ENCODE measurements around the gene PBXIP1.
A peak's percentile ranks its signal among the peaks of the same experiment; 100 is the strongest.

The PBXIP1 gene

DNA sequence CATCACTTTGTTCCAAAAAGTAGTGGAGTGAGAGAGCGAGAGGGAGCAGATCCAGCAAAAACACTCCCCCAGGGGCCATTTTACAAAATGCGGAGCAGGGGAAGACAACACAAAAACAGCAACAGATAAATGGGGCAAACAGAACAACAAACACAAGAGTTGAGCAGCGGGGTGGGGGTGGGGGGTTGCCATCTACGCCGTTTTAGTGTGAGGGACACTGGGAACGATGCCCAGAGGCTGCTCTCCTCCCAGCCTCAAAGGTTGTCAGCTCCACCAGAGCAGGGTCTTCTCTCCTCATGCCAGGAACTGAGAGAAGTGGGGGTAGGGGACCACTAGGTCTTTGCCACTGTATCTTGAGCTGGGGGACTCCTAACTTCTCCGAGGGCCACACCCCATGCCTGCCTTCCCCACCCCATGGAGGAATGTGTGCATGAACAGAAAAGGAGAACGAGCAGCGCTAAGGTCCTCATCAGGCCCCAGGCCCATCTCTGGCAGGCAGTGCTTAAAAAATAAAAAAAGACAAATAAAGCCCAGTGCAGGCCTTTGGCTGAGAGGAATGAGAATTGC, 1.3 kb upstream of the PBXIP1 start:
- no peak for DNase-seq (ENCODE audit: low read depth in 2 of 2)

DNA sequence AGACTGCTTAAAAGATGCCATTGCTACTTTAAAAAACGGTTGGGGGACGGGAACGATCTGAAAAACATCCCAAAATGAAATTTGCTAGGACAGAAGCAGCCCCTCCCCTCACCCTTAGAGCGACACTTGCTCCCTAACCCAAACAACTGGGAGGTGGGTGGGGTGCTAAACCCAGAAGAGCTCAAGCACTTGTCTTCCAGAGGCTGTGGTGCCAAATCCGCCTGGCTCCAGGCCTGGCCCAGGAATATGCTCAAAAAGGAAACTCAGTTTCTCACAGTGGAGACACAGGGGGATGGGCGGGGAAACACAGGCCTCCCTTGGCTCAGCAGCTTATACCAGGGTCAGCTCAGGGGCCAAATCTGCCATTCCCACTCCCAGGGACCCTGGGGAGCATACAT, 644 bp upstream of the PBXIP1 start:
- DNase-seq (ENCODE audit: low read depth in 2 of 2): no peak

DNA sequence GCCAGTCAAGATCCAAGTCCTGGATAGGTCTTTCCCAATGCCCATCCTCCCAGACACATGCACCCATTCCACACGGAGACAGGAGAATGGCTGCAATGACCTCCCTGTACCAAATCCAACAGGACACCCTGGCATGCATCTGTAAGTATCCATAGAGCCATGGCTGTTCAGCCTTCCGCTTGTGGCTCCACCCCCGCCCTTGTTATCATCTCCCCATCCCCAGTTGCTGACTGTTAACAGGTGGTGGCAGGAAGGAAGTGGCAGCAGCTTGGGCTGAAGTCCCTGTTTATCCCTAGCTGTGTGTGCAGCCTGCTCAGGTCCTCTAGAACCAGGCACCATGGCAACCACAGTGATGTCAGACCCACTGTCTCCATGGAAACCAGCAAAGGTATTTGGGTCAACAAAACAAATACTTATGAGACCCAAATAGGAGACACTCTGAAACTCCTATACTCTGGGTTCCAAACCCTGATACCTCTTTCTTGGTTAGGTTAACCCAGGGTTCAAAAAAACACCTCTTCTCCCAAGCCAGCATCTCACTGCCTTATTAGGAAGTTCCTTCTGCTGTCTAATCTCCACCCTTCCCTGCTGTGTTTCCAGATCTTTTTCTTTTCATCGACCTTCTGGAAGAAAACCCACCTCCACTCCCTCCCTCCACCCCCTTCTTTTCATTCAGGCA, 721 bp downstream of the PBXIP1 start:
- peak; percentile 34 to 69 for DNase-seq (ENCODE audit: low read depth in 2 of 2)

DNA sequence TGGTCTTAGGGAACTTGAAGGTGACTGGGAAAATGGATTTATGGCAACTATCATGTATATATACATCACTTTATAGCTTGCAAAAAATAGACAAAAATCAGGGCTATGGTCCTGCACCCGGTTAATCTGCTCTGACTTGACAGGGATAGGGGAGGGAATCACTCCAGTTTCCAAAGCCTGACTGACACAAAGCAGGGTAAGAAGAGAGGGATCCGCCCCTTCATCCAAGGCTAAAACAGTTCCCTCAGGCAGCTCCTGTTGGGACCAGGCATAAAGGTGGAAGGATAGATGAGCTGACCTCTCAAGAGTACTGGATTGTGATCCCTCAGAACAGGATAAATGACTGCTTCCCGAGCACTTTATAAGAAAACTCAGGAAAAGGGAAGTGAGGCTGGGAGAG, 1.4 kb downstream of the PBXIP1 start:
- DNase-seq (ENCODE audit: low read depth in 2 of 2): no peak

DNA sequence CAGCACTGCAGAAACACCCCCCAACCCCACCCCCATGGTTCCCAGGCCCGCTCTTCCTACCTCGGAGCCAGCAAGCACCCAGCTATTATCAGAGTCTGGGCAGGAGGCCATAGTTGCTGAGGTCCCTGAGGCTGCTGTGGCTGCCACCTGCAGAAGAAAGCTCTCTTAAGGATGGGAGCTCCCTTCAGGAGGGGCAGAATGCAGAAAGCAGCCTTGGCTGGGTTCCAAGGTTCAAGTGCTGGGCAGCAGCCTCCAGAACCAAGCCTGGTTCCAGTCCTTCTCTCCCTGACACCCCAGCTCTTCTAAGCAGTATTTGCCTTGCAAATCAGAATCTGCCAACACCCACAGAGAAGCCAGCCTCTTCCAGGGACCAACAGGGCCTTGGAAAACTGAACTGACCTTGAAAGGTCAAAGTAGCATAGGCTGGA, 2.3 kb downstream of the PBXIP1 start:
- no peak for DNase-seq (ENCODE audit: low read depth in 2 of 2)

DNA sequence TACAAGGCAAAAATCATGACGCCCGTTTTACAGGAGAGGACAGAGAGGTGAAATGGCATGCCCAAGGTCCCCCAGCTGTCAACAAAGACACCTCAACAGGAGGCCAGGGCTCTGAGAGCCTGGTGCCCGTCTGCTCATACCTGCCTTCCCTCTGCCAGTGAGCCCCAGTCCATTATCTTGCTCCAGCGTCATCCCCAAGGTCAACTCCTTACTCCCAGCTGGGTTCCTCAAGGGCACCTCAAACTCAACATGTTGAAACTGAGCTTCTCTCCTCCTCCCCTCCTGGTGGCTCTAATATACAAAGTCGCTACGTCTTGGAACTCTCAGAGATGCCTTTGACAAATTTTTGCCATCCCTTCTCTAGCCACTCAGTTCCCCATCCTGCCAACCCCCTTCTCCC, 3.2 kb downstream of the PBXIP1 start:
- DNase-seq (ENCODE audit: low read depth in 2 of 2): no peak

DNA sequence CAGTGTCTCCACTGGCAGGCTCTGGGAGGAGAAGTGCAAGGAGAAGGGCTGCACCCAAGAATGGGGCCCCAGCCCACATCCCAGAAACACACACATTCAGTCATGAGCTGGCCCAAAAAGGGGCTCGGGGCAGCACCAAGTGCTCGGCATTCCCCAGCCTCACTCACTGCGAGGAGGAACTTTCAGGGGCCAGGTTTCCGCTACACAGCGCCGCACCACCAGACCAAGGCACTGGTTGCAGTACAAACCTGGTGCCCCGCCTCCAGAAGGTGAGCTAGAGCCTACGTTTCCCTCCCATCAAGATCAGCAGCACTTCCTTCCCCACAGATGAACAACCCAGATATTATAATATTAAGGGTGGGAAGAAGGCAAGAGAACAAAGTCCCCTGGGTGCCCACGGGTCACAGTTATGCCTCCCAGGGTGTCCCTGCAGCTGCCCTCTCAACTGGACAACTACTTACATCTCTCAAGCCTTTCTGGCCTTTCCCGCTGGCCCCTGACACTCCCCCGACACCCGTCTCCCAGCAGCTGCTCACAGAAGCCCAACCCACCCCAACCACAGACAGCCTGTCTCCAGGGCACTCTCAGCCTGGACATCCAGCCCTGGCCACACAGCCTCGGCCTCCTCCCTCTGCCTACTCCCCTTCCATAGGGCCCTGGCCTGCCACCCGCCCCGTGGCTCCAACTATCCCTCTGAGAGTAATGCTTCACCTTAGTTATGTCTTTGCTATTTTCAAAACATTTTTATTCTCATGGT, 3.8 kb downstream of the PBXIP1 start:
- peak in 1 of 2 donors; percentile 34 for DNase-seq (ENCODE audit: low read depth in 2 of 2)

DNA sequence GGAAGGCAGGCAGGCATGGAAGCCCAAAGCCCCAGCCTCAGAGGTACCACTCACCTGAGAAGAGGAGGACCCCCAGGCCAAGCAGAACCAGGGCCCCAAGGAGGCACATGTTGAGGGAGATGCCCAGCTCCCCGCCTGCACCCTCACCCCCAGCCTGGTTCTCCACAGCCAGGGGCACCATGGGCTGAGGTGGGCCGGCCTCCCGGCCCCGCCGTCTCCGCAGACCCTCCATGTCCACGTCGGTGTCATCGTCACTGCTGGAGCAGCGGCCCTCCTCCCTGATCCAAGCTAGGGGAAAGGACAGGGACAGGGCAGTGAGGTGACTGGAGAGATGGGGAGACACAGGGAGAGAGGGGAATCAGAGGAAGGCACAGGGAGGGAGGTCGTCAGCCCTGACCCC, 7.8 kb downstream of the PBXIP1 start:
- DNase-seq (ENCODE audit: low read depth in 2 of 2): no peak

DNA sequence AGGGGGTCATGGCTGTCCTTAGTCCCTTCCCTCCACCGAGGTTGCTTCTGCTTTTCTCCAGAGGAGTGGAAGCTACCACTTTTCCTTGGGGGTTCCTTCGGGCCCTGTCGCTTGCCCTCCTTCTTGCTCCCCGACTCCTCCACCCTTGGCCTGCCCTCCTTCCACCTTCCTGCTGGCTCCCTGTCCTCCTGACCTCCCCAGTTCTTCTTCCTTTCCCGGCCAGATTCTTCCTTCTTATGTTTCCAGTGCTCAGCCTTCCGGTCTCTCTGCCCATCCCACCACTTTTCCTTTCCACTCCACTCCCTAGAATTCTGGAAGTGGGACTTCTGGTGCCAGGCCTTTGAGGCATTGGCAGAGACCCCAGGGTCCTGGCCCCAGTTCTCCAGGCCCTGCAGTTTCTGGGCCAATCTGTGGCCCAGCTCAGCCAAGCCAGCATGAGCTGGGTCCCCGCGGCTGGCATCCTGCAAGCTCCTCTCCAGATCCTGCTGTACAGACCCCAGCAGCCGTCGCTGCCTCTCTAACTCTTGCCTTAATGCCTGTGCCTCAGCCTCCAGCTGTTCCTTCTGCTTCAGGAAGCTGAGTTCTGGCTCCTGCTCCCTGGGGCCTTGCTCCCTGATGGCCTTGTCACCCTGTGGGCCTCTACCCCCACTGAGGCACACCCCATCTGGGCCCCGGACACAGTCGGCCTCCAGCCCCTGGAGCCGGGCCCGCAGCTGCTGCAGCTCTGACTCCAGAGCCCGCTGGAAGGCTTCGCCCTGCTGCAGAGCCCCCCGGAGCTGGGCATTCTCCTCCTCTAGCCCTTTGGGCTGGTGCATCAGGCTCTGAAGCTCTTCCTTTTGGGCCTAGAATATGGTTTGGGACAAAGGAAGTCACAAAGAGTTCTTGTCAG, 9.7 kb downstream of the PBXIP1 start:
- DNase-seq (ENCODE audit: low read depth in 2 of 2): no peak

DNA sequence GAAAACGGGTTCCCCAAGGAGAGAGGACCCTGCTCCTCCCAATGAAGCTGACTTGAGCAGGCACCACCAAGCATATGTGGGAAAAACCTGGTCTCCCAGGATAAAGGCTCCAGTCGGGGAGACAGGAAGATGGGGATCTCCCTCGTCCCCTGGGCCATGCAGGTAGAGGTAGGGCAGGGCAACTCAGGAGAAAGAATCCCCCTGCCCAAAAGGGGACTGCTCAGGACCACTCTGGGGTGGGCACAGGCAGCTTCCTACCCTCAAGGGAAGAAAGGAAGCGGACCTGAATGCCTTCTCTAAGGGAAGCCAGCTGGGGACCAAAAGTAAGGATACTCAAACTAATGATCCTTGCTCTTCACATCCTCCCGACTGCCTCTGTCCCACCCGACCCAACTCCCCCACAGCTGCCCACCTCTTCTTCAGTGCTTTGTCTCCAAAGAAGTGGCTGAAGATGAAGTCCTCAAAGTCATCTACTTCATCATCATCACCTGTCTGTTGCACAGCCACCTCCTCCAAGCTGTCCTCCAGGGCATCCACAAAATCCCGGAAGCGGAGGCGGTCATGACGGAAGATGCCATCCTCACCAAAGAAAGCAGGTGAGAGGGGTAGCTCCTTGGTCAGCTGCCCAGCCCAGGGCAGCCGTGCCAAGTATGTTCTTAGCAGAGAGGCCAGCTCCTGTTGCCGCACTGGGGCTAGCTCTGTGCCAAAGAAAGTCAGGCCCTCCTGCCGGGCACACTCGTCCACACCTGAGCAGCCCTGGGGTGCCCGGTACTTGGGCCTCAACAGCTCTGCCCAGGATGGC, 10.5 kb downstream of the PBXIP1 start:
- no peak for DNase-seq (ENCODE audit: low read depth in 2 of 2)

DNA sequence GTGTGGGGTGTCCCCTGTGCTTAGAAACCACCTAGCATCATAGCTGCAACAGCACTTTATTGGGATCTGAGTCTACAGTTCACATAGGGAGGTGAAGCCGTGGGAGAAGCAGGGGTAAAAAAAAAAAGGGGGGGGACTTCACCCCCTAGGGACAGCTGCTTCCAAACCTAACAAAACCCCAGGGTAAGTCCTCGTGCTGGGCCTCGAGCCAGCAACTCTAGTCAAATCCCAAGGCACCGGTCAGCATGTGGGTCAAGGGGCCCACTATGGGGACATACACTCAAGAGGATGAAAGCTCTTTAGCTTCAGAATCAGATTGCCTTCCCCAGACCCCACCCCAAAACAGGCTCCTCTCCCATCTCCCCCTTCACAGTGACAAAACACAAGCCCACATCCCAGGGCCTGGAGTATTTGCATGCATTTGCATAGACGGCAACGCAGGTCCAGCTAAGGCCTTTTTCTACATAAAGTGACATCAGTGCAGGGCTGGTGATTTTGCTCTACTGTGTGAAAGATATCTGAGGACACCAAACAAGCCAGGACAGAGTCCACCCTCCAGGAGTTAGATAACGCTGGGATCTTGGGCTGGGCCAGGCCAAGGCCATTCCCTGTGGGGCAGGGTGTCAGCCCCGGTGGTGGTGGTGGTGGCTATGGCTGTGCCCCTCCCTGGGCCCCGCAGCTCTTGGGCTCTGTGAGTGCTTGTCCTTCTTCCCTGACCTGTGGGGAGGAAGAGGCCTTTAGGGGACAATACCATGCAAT, 11.3 kb downstream of the PBXIP1 start:
- no peak for DNase-seq (ENCODE audit: low read depth in 2 of 2)

DNA sequence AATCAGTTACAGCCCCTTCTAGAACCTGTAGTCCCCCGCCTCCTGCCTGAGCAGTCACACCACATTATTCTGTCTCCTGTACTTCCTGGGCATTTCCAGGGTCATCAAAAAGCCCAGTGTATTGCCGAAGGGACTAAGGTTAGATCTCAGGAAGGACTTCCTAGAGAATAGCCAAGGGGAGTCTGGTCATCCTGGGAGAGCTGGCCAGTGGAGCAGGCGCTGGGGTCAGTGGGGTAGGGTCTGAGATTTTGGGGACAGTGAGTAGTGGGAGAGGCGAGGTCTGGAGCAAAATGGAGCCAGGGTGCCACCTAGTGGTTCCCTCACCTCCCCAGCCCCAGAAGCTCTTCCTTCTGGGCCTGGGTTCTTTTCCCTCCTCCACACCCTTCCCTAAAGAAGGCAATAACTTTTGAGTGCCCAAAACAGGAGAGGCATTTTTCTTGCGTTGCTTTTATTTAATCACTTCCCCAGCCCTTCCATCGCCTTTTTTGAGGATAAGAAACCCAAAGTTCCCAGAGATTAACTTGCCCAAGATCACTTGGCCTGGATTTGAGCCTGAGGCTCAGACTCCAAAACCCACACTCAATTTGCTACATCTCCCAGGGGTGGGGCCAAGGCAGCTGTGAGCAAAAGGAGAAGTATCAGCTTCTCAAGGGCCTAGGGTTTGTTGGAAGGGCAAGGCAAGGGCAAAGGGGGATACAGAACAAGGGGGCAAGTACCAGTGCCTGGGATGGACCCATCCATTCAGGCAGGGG, 12.1 kb downstream of the PBXIP1 start:
- no peak for DNase-seq (ENCODE audit: low read depth in 2 of 2)

DNA sequence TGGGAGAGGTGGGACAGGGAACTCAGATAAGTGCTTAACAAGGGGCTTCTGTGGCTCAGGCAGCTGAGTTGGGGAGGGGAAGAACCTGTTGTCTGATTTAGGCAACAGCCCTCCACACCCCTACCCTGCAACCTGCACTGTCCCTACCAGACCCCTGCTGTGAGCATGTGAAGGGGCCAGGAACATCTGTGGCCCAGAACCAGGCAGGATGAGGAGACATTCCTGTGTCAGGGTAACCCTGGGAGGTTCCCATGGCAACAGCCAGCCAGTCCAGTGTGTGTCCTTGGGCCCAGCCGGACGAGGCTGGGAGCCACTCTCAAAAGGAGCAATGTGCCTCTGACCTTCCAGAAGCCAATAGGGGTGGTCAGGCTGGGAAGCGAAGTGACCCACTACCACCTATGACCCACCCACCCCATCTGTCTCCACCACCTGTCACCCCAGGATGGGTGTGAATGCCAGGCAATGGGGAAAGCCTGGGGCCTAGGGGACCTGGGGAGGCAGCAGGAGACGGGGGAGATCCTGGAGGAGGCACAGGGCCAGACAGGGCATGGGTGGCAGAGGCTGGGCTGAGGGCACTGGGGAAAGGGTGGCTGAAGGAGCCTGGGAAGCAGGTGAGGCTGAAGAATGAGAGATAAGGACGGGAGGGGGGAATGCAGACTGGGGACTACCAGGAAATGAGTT, 14.4 kb downstream of the PBXIP1 start:
- no peak for DNase-seq (ENCODE audit: low read depth in 2 of 2)

DNA sequence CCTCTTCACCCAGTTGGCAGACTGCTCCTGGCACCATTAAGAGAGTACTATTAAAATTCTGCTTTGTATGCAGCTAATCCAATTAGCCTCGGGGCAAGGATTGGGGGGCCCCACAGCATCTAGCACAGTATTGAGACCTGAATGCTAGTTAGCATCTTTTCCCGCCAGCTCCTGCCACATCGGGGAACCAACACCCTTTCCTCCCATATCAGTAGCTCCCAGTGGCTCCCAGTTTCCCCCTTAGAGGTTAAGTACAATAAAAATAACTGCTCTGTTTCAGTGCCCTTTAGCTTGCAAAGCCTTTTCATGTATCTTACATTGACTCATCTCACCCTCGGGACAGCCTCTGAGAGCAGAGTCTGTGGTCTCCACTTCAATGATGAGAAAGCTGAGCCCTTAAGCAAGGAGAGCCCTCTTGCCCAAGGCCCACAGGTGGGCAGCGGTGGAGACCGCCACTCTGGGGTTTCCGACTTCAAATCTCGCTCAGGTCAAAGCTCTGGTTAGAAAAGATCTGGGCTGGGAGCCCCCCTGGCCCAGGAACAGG, 15.2 kb downstream of the PBXIP1 start:
- no peak for DNase-seq (ENCODE audit: low read depth in 2 of 2)

DNA sequence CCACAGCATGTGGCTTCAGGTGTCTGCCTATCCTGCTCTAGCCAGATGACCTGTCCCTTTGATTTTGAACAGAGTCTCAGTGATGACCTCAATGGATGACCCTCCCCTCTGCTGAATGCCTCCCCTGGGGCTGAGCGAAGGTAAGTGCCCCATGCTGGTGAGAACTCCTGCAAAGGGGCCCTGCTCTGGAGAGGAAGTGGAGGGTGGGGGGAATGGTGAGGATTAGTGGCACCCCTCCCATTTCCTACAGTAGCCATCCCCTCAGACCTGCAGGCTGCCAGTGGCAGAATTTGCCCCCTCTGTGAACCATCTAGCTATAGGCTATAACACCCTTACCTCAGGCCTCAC, 15.7 kb downstream of the PBXIP1 start:
- no peak for DNase-seq (ENCODE audit: low read depth in 2 of 2)

DNA sequence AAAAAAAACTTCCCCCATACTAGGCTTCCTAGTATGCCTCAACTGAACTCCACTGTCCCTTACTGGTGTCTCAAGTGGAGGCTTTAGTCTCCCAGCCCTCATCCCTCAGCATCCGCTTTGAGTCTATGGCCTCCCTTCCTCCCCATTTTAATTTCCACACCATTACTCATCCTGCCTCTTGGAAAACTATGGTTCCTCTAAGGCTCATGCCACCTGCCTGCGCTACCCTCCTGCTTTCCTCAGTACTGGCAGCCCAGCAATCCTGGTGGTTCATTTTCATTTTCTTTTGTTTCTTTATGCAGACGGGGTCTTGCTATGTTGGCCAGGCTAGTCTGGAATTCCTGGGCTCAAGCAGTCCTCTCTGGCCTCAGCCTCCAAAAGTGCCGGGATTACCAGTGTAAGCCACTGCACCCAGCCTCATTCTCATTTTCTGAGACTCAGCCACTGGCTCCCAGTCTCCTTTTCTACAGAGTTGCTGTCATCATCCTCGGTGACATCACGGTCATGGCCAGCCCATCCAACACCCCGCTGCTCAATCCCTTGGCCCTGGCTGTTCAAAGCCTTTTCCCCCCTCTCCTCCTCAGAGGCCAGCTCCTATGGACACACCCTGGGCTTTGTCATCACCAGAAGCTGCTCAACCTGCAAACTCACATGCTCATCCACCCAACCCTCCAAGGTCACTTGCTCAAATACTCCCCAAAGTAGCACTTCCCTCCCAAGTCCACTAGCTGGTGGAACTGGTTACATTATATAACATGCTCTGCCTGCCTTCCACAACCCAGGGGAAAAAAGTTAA, 17.1 kb downstream of the PBXIP1 start:
- DNase-seq (ENCODE audit: low read depth in 2 of 2): no peak

DNA sequence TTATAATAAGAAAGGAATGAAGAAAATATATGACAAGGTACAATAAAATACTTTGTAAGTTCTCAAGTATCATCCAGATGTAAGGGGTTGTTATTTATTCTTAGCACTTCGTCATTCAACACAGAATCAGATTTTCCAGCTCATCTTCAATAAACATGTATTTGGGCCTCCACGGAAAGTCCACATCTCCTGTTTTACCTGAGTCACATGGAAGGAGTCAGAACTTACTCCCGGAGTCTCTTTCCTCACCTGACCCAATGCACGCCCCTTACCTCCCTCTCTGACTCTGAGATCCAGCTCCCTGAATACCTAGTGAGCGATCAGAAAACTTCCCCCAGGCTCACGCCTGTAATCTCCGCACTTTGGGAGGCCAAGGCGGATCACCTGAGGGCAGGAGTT, 17.9 kb downstream of the PBXIP1 start:
- DNase-seq (ENCODE audit: low read depth in 2 of 2): no peak

All from stimulated activated CD8-positive, alpha-beta memory T cell treated with anti-CD3 and anti-CD28 coated beads, Interleukin-15, amount 100 ng/mL, for 4 hours (primary cell).